GM18867 (cell line): Measurements from ENCODE around the gene DDX28.
"Not testable (repeated sequence)": the region's sequence is repeated elsewhere in the genome, so short reads cannot be mapped to it uniquely, and the experiment has no call there.

ENCODE experiments used
- ATAC-seq: cut with Tn5 transposase; IDR thresholded peaks from one replicate; pipeline ENCODE4 v1.9.1; 2021; ENCODE audit warnings: mild to moderate bottlenecking, moderate library complexity; ENCODE audit not compliant: unreplicated experiment

The DDX28 gene

GRCh38 chr16:67998231-67998778 is 24.7 kb downstream of the DDX28 start:
- ATAC-seq: not testable (repeated sequence)

GRCh38 chr16:67996666-67997065 is 26.4 kb downstream of the DDX28 start:
- ATAC-seq: no peak

- ATAC-seq: no peak
Observed at GRCh38 chr16:67995423-67995822, 27.6 kb downstream of the DDX28 start.

GRCh38 chr16:67994040-67994408 is 29.0 kb downstream of the DDX28 start:
- not testable (repeated sequence) for ATAC-seq

GRCh38 chr16:67993207-67994039 is 29.6 kb downstream of the DDX28 start:
- peak; percentile 74 for ATAC-seq

GRCh38 chr16:67992661-67993206 is 30.3 kb downstream of the DDX28 start:
- no peak for ATAC-seq

- no peak for ATAC-seq
Observed at GRCh38 chr16:67990018-67990386, 33.0 kb downstream of the DDX28 start.

GRCh38 chr16:67989322-67990017 is 33.6 kb downstream of the DDX28 start:
- ATAC-seq: no peak

GRCh38 chr16:67988675-67989074 is 34.4 kb downstream of the DDX28 start:
- no peak for ATAC-seq

GRCh38 chr16:67987460-67988160 is 35.4 kb downstream of the DDX28 start:
- ATAC-seq: no peak

- ATAC-seq: no peak
Observed at GRCh38 chr16:67986949-67987348, 36.1 kb downstream of the DDX28 start.

GRCh38 chr16:67982011-67982696 is 40.9 kb downstream of the DDX28 start:
- no peak for ATAC-seq

- ATAC-seq: no peak
Observed at GRCh38 chr16:67979955-67980678, 42.9 kb downstream of the DDX28 start, which contains the start of gene DPEP3. Gene DPEP3, minus strand, starts transcription at chr16:67980499. Its CDS starts 119 bp downstream, at chr16:67980380.

- ATAC-seq: no peak
Observed at GRCh38 chr16:67977469-67978227, 45.4 kb downstream of the DDX28 start.

- no peak for ATAC-seq
Observed at GRCh38 chr16:67977005-67977404, 46.0 kb downstream of the DDX28 start.

GRCh38 chr16:67976205-67976604 is 46.8 kb downstream of the DDX28 start:
- no peak for ATAC-seq

- ATAC-seq: no peak
Observed at GRCh38 chr16:67975321-67976105, 47.5 kb downstream of the DDX28 start.

- ATAC-seq: not testable (repeated sequence)
Observed at GRCh38 chr16:67972285-67972684, 50.7 kb downstream of the DDX28 start.
